M059J (cell line): ENCODE results near the gene RBM45. TPM values are rescaled to one million over a fixed set of nuclear protein-coding genes. Genes with fewer than 3 reads are reported as not detected.
A peak's percentile ranks its signal among the peaks of the same experiment; 100 is the strongest.
"Not testable (repeated sequence)": the region's sequence is repeated elsewhere in the genome, so short reads cannot be mapped to it uniquely, and the experiment has no call there.

Source experiments
- DNase-seq: peaks from one replicate; pipeline ENCODE4 v3.0.0-alpha.2; 2012; ENCODE audit warnings: low read depth
- total RNA-seq: library from RNA; depleted of rRNA; stranded (reverse); fragments of >200 nt; shearing (Covaris generic); gene quantifications from 2 replicates; pipeline ENCODE4 v1.2.3, GENCODE V29; 2014; rRNA removed

The RBM45 gene
- total RNA-seq: 9.0 and 10.0 TPM in 2 replicates

GRCh38 chr2:178112202-178113152, at the start of gene RBM45:
RBM45 (plus strand) TSS chr2:178112437; CDS start chr2:178112547, 110 bp downstream.
- DNase-seq: peak; percentile 89

GRCh38 chr2:178066324-178066723, 45.9 kb upstream of the RBM45 start:
- DNase-seq: no peak

GRCh38 chr2:178066890-178067669, 45.2 kb upstream of the RBM45 start:
- DNase-seq: peak; percentile 44

- DNase-seq: no peak
These were observed 43.3 kb upstream of the RBM45 start for GRCh38 chr2:178068823-178069454.

- peak; percentile 21 for DNase-seq
These were observed 42.7 kb upstream of the RBM45 start for GRCh38 chr2:178069551-178069950.

GRCh38 chr2:178070824-178071223, 41.4 kb upstream of the RBM45 start:
- no peak for DNase-seq

- no peak for DNase-seq
These were observed 40.2 kb upstream of the RBM45 start for GRCh38 chr2:178072000-178072382.

GRCh38 chr2:178072383-178073301, 39.6 kb upstream of the RBM45 start, which contains the start of gene PDE11A:
PDE11A (minus strand) TSS chr2:178072777; CDS start chr2:178072437, 340 bp downstream.
- peak; percentile 89 for DNase-seq

- peak; percentile 68 for DNase-seq
These were observed 37.9 kb upstream of the RBM45 start for GRCh38 chr2:178074123-178075005.

GRCh38 chr2:178075006-178075326, 37.3 kb upstream of the RBM45 start:
- no peak for DNase-seq

- no peak for DNase-seq
These were observed 36.1 kb upstream of the RBM45 start for GRCh38 chr2:178076130-178076529.

GRCh38 chr2:178079279-178079678, 33.0 kb upstream of the RBM45 start:
- DNase-seq: not testable (repeated sequence)

GRCh38 chr2:178082408-178083045, 29.7 kb upstream of the RBM45 start:
- no peak for DNase-seq

- DNase-seq: no peak
These were observed 28.0 kb upstream of the RBM45 start for GRCh38 chr2:178084273-178084672.

- DNase-seq: no peak
These were observed 23.4 kb upstream of the RBM45 start for GRCh38 chr2:178088774-178089270.

- DNase-seq: no peak
These were observed 18.8 kb upstream of the RBM45 start for GRCh38 chr2:178093471-178093870.

- peak; percentile 19 for DNase-seq
These were observed 10.7 kb upstream of the RBM45 start for GRCh38 chr2:178101321-178102079.

- DNase-seq: no peak
These were observed 6.7 kb upstream of the RBM45 start for GRCh38 chr2:178105566-178105965.

- DNase-seq: no peak
These were observed 6.2 kb upstream of the RBM45 start for GRCh38 chr2:178106053-178106452.
